A549 (cell line): ENCODE results near the gene IGFBP5. TPM values are rescaled to one million over a fixed set of nuclear protein-coding genes. Genes with fewer than 3 reads are reported as not detected.
A peak's percentile ranks its signal among the peaks of the same experiment; 100 is the strongest.

Source experiments
- ATAC-seq, 2 experiments: fragments of 200-7000 bp in 1 of 2; fragments of >200 bp in 1 of 2; cut with Nextera tagmentation in 1 of 2; cut with Tn5 transposase in 1 of 2; 3 replicates each; pipeline versions ENCODE4 v1.8.0 to v1.9.1; 2018 to 2020; ENCODE audit warnings: mild to moderate bottlenecking in 1 of 2, moderate library complexity in 1 of 2
- CTCF ChIA-PET: fragments of 300-600 bp; sonication (Branson Sonifier 250); formaldehyde crosslinking; extraction: SDS; loops from one replicate; lab custom pipeline; 2021; ENCODE audit warnings: antibody characterized with exemption, inconsistent platforms; lab: Yijun Ruan, JAX
- POLR2A ChIA-PET: fragments of 350-600 bp; formaldehyde crosslinking; extraction: SDS; loops from one replicate; lab custom pipeline; 2021; ENCODE audit warnings: antibody characterized with exemption, inconsistent platforms; lab: Yijun Ruan, JAX
- DNase-seq, 2 experiments: peaks; one replicate each; pipeline versions ENCODE4 v3.0.0 to v3.0.0-alpha.2; 2011 to 2016; ENCODE audit warnings: low read depth in 1 of 2, low spot score in 1 of 2
- FAIRE-seq: peaks from 2 replicates; lab custom pipeline; 2011; peaks lifted over from hg19 to GRCh38; lab: Jason Lieb, UNC
- H3K27ac ChIP-seq, 2 experiments: fragments of >200 bp; sonication (Bioruptor Twin); formaldehyde crosslinking; 3 replicates each; pipeline ENCODE4 v1.5.1; 2016 to 2017
- H3K4me1 ChIP-seq: fragments of >200 bp; sonication (Bioruptor Twin); formaldehyde crosslinking; 3 replicates; pipeline ENCODE4 v1.6.1; 2016
- H3K4me2 ChIP-seq: fragments of >200 bp; sonication (Bioruptor Twin); formaldehyde crosslinking; 3 replicates; pipeline ENCODE4 v1.6.1; 2016
- H3K4me3 ChIP-seq: fragments of >200 bp; sonication (Bioruptor Twin); formaldehyde crosslinking; 3 replicates; pipeline ENCODE4 v1.5.1; 2016
- H3K9me3 ChIP-seq: fragments of >200 bp; sonication (Bioruptor Twin); formaldehyde crosslinking; 3 replicates; pipeline ENCODE4 v1.6.1; 2016
- CHD4 ChIP-seq: fragments of 200-600 bp; sonication (generic); IDR thresholded peaks from 2 replicates; pipeline ENCODE4 v1.6.1; 2016; ENCODE audit warnings: antibody characterized with exemption, mild to moderate bottlenecking, borderline replicate concordance
- E2F6 ChIP-seq: IDR thresholded peaks from 2 replicates; pipeline ENCODE4 v1.6.1; 2012; ENCODE audit warnings: low read depth, borderline replicate concordance
- FOSB ChIP-seq: fragments of 250-450 bp; sonication (Bioruptor Pico); IDR thresholded peaks from 2 replicates; pipeline ENCODE4 v1.5.0; 2020; ENCODE audit warnings: mild to moderate bottlenecking, moderate library complexity
- HDAC2 ChIP-seq: fragments of 200-600 bp; sonication (generic); IDR thresholded peaks from 2 replicates; pipeline ENCODE4 v1.6.1; 2016
- HOXA7 ChIP-seq: fragments of 250-450 bp; sonication (Bioruptor Pico); IDR thresholded peaks from 2 replicates; pipeline ENCODE4 v1.5.0; 2020; ENCODE audit warnings: mild to moderate bottlenecking, moderate library complexity
- HOXB5 ChIP-seq: fragments of 250-450 bp; sonication (Bioruptor Pico); IDR thresholded peaks from 2 replicates; pipeline ENCODE4 v1.5.0; 2020; ENCODE audit warnings: mild to moderate bottlenecking, moderate library complexity
- JUN ChIP-seq, 2 experiments: fragments of >200 bp; sonication (Bioruptor Twin); formaldehyde crosslinking; IDR thresholded peaks; 2 replicates in 1 of 2; 3 replicates in 1 of 2; pipeline ENCODE4 v1.6.1; 2016 to 2017
- KDM5A ChIP-seq: fragments of 200-600 bp; sonication (generic); IDR thresholded peaks from 2 replicates; pipeline ENCODE4 v1.6.1; 2016; ENCODE audit warnings: antibody characterized with exemption, mild to moderate bottlenecking
- MAX ChIP-seq: IDR thresholded peaks from 2 replicates; pipeline ENCODE4 v1.6.1; 2012
- MAZ ChIP-seq: fragments of 150-350 bp; IDR thresholded peaks from 2 replicates; pipeline ENCODE4 v1.6.1; 2014; ENCODE audit warnings: antibody characterized with exemption, low read depth, low read length, borderline replicate concordance
- MYC ChIP-seq: IDR thresholded peaks from 2 replicates; pipeline ENCODE4 v1.6.1; 2012; ENCODE audit warnings: mild to moderate bottlenecking, inconsistent platforms, low read length, improper control_type of control experiment, borderline replicate concordance
- NPAS2 ChIP-seq: fragments of 250-450 bp; sonication (Bioruptor Pico); IDR thresholded peaks from 2 replicates; pipeline ENCODE4 v1.8.0; 2022; ENCODE audit warnings: mild to moderate bottlenecking, moderate library complexity, borderline replicate concordance
- NR3C1 ChIP-seq: fragments of >200 bp; sonication (Bioruptor Twin); formaldehyde crosslinking; IDR thresholded peaks from 3 replicates; pipeline ENCODE4 v1.6.1; 2017
- POLR2AphosphoS2 ChIP-seq: conservative IDR thresholded peaks from 2 replicates; pipeline ENCODE4 v1.6.1; 2012; ENCODE audit warnings: low read length, improper control_type of control experiment, inconsistent platforms
- RAD21 ChIP-seq, 2 experiments: fragments of >200 bp in 1 of 2; sonication (Bioruptor Twin) in 1 of 2; formaldehyde crosslinking in 1 of 2; IDR thresholded peaks in 1 of 2; conservative IDR thresholded peaks in 1 of 2; 2 replicates in 1 of 2; 3 replicates in 1 of 2; pipeline ENCODE4 v1.6.1; 2012 to 2018; ENCODE audit warnings: inconsistent platforms in 1 of 2
- RARB ChIP-seq: fragments of 250-450 bp; sonication (Bioruptor Pico); IDR thresholded peaks from 2 replicates; pipeline ENCODE4 v1.8.0; 2021; ENCODE audit warnings: mild to moderate bottlenecking, moderate library complexity
- REST ChIP-seq: fragments of 200-600 bp; sonication (generic); IDR thresholded peaks from 2 replicates; pipeline ENCODE4 v1.6.1; 2016; ENCODE audit warnings: antibody characterized with exemption, mild to moderate bottlenecking, moderate library complexity
- RNF2 ChIP-seq: fragments of 200-600 bp; sonication (generic); IDR thresholded peaks from 2 replicates; pipeline ENCODE4 v1.6.1; 2016; ENCODE audit warnings: low read depth, mild to moderate bottlenecking, antibody characterized with exemption, moderate library complexity, borderline replicate concordance
- SREBF2 ChIP-seq: fragments of 450-650 bp; IDR thresholded peaks from 2 replicates; pipeline ENCODE4 v1.6.1; 2014; ENCODE audit warnings: mild to moderate bottlenecking, moderate library complexity
- TP53 ChIP-seq: fragments of 250-450 bp; sonication (Bioruptor Pico); IDR thresholded peaks from 2 replicates; pipeline ENCODE4 v1.5.0; 2021; ENCODE audit warnings: mild to moderate bottlenecking, moderate library complexity
- ZSCAN20 ChIP-seq: fragments of 250-450 bp; sonication (Bioruptor Pico); IDR thresholded peaks from 2 replicates; pipeline ENCODE4 v1.8.0; 2022; ENCODE audit warnings: mild to moderate bottlenecking, moderate library complexity
- WGBS: methylation state at CpG from one replicate; pipeline ENCODE4 v1.1.6; 2017; ENCODE audit errors: missing lambda C conversion rate; 5-methylcytosine and 5-hydroxymethylcytosine counted together
- polyA plus RNA-seq, 4 experiments: library from polyadenylated mRNA; depleted of rRNA in 3 of 4; stranded (reverse); fragments of >200 nt; fragmentation: RNase III in 1 of 4; extraction: RNeasy Plus Mini Kit Qiagen cat#74134 plus additional on column Dnase treatment in 1 of 4; gene quantifications; 2 replicates in 3 of 4; 3 replicates in 1 of 4; pipeline ENCODE4 v1.2.3, GENCODE V29; 2011 to 2017
- TF ChIP-seq, protein P1 (sequence below): fragments of 150-350 bp; IDR thresholded peaks from 2 replicates; pipeline ENCODE4 v1.6.1; 2014; ENCODE audit warnings: low read depth, mild to moderate bottlenecking, low read length
- TF ChIP-seq, protein P2 (sequence below): IDR thresholded peaks from 2 replicates; pipeline ENCODE4 v1.6.1; 2012

Gene IGFBP5
- polyA plus RNA-seq, 2 of the 4 experiments (the other 2 are of a cell fraction): 0.23 to 0.97 TPM

GRCh38 chr2:216694826-216695217, 527 bp downstream of the IGFBP5 start:
- peaks cover 31% of the 10 kb centered on the region; the same call in 2 of the 3 replicates for H3K4me1 ChIP-seq
- WGBS: 86% methylated on average over 10 of the region's 10 CpGs
- H3K4me2 ChIP-seq: peak overlapping the region; percentile 94
- FAIRE-seq: no peak
- H3K4me3 ChIP-seq: peak overlapping the region; percentile 52; the same call in 2 of the 3 replicates
- no peak for ATAC-seq
- ChIA-PET CTCF (interaction anchor here (0.7 to 3.4 kb wide), 6 partner anchors 10 to 1206 kb away, joined by 3 to 15 read pairs (median 4); no protein-coding TSS in a partner anchor), POLR2A (no interaction called here)
- TF ChIP-seq KDM5A: no peak
- no peak for TF ChIP-seq ZSCAN20 (CRISPR knock-in tag)
- TF ChIP-seq, protein P1, sequence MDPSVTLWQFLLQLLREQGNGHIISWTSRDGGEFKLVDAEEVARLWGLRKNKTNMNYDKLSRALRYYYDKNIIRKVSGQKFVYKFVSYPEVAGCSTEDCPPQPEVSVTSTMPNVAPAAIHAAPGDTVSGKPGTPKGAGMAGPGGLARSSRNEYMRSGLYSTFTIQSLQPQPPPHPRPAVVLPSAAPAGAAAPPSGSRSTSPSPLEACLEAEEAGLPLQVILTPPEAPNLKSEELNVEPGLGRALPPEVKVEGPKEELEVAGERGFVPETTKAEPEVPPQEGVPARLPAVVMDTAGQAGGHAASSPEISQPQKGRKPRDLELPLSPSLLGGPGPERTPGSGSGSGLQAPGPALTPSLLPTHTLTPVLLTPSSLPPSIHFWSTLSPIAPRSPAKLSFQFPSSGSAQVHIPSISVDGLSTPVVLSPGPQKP: no peak
- no peak for TF ChIP-seq RNF2
- TF ChIP-seq E2F6: no peak
- no peak for TF ChIP-seq CHD4
- TF ChIP-seq POLR2AphosphoS2: no peak
- TF ChIP-seq NPAS2 (CRISPR knock-in tag): no peak
- no peak for TF ChIP-seq FOSB (CRISPR knock-in tag)
- no peak for TF ChIP-seq RAD21 (conservative IDR thresholded peaks at IDR 0.05 in 1 of 2, IDR thresholded peaks at IDR 0.05 in 1 of 2)
- no peak for TF ChIP-seq HDAC2
- TF ChIP-seq MAZ: no peak
- no peak for TF ChIP-seq HOXA7 (CRISPR knock-in tag)
- no peak for TF ChIP-seq NR3C1
- no peak for TF ChIP-seq REST
- no peak for TF ChIP-seq HOXB5 (CRISPR knock-in tag)
- TF ChIP-seq MYC: no peak
- TF ChIP-seq TP53: no peak
- TF ChIP-seq, all 56 proteins: peak for 0
- DNase-seq: no peak
- Histone ChIP-seq H3K27ac (no peak overlapping the region; a peak in 1 of 6 replicates), H3K9me3 (no peaks in the 10 kb centered on the region)

- peak overlapping the region; percentile 94 for H3K4me2 ChIP-seq
- TF ChIP-seq E2F6 (0 out of 2 replicates have a peak, but pooled peaks have one; percentile 53), RNF2 (peak; percentile 45; the same call in 1 of the 2 replicates), JUN (IDR thresholded peaks at IDR 0.05) (no peak), RARB (CRISPR knock-in tag) (no peak), MAX (peak; percentile 48), SREBF2 (no peak)
- TF ChIP-seq, protein P2, sequence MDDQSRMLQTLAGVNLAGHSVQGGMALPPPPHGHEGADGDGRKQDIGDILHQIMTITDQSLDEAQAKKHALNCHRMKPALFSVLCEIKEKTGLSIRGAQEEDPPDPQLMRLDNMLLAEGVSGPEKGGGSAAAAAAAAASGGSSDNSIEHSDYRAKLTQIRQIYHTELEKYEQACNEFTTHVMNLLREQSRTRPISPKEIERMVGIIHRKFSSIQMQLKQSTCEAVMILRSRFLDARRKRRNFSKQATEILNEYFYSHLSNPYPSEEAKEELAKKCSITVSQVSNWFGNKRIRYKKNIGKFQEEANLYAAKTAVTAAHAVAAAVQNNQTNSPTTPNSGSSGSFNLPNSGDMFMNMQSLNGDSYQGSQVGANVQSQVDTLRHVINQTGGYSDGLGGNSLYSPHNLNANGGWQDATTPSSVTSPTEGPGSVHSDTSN: no peak
- H3K27ac ChIP-seq: peak overlapping the region in 1 of 2 experiments; percentile 53; a peak in 2 of 6 replicates
- no peak for FAIRE-seq
- 31% methylated on average over 22 of the region's 59 CpGs for WGBS
- peak; percentile 17 to 58 for ATAC-seq
- DNase-seq: peak; percentile 21 to 54
- peak overlapping the region; percentile 52 for H3K4me3 ChIP-seq
- CTCF ChIA-PET: interaction anchor here (1.2 to 3.4 kb wide), 5 partner anchors 9 to 1019 kb away, joined by 3 to 15 read pairs (median 5); no protein-coding TSS in a partner anchor
- H3K4me1 ChIP-seq: peaks cover 31% of the 10 kb centered on the region; the same call in 2 of the 3 replicates
- POLR2A ChIA-PET: no interaction called here
- H3K9me3 ChIP-seq: no peaks in the 10 kb centered on the region
Observed at GRCh38 chr2:216694082-216694825, 1.1 kb downstream of the IGFBP5 start.
